Inferior parietal cortex (tissue), 1 donor: ENCODE measurements around the gene FAM163B.

ENCODE experiments used
- DNase-seq: peaks from one replicate; pipeline ENCODE4 v3.0.0-alpha.2; 2016; ENCODE audit errors: extremely low spot score

The FAM163B gene

GRCh38 chr9:133616643-133617405, 7.6 kb upstream of the FAM163B start:
- DNase-seq: no peak

GRCh38 chr9:133615606-133616188, 6.5 kb upstream of the FAM163B start:
- no peak for DNase-seq

GRCh38 chr9:133615186-133615585, 6.0 kb upstream of the FAM163B start:
- no peak for DNase-seq

- no peak for DNase-seq
Measured at GRCh38 chr9:133614678-133615077, 5.5 kb upstream of the FAM163B start.

- no peak for DNase-seq
Measured at GRCh38 chr9:133614056-133614455, 4.9 kb upstream of the FAM163B start.

GRCh38 chr9:133613432-133613831, 4.2 kb upstream of the FAM163B start:
- no peak for DNase-seq

GRCh38 chr9:133612816-133613215, 3.6 kb upstream of the FAM163B start:
- DNase-seq: no peak

GRCh38 chr9:133612051-133612450, 2.9 kb upstream of the FAM163B start:
- no peak for DNase-seq

GRCh38 chr9:133610845-133611244, 1.7 kb upstream of the FAM163B start:
- DNase-seq: no peak

- no peak for DNase-seq
Measured at GRCh38 chr9:133608889-133609288, 300 bp downstream of the FAM163B start.

- DNase-seq: no peak
Measured at GRCh38 chr9:133608382-133608781, 807 bp downstream of the FAM163B start.

- no peak for DNase-seq
Measured at GRCh38 chr9:133607976-133608375, 1.2 kb downstream of the FAM163B start.

GRCh38 chr9:133607381-133607780, 1.8 kb downstream of the FAM163B start:
- DNase-seq: no peak

GRCh38 chr9:133606708-133607025, 2.5 kb downstream of the FAM163B start:
- no peak for DNase-seq

GRCh38 chr9:133605856-133606707, 3.1 kb downstream of the FAM163B start:
- no peak for DNase-seq

GRCh38 chr9:133605446-133605845, 3.7 kb downstream of the FAM163B start:
- DNase-seq: no peak

GRCh38 chr9:133604856-133605255, 4.3 kb downstream of the FAM163B start:
- no peak for DNase-seq

- DNase-seq: no peak
Measured at GRCh38 chr9:133604214-133604613, 5.0 kb downstream of the FAM163B start.

- no peak for DNase-seq
Measured at GRCh38 chr9:133603135-133603927, 5.9 kb downstream of the FAM163B start.

- no peak for DNase-seq
Measured at GRCh38 chr9:133602277-133602676, 6.9 kb downstream of the FAM163B start.

GRCh38 chr9:133601746-133602145, 7.4 kb downstream of the FAM163B start:
- no peak for DNase-seq

GRCh38 chr9:133600739-133601138, 8.4 kb downstream of the FAM163B start:
- DNase-seq: no peak
